Nephron (organoid): Measurements from ENCODE around the gene SESN3.

Experiments
- H3K27ac Mint-ChIP-seq, 3 experiments: 2 replicates each; pipeline ENCODE4 v1.8.0; 2020; ENCODE audit warnings: mixed read lengths in 3 of 3, mild to moderate bottlenecking in 2 of 3, moderate library complexity in 1 of 3
- H3K27me3 Mint-ChIP-seq: 2 replicates; pipeline ENCODE4 v1.8.0; 2021; ENCODE audit warnings: low read depth, mild to moderate bottlenecking, moderate library complexity, mixed read lengths
- H3K36me3 Mint-ChIP-seq: 2 replicates; pipeline ENCODE4 v1.8.0; 2020; ENCODE audit warnings: low read depth, mixed read lengths
- H3K4me1 Mint-ChIP-seq: 2 replicates; pipeline ENCODE4 v1.8.0; 2020; ENCODE audit warnings: mixed read lengths
- H3K4me3 Mint-ChIP-seq, 3 experiments: 2 replicates each; pipeline ENCODE4 v1.8.0; 2020; ENCODE audit warnings: mild to moderate bottlenecking in 3 of 3, mixed read lengths in 3 of 3, moderate library complexity in 2 of 3
- H3K9me3 Mint-ChIP-seq: 2 replicates; pipeline ENCODE4 v1.8.0; 2020; ENCODE audit warnings: mixed read lengths
- TF ChIP-seq, protein P1 (sequence below), 3 experiments: fragments of 200-600 bp; sonication (generic); IDR thresholded peaks; one replicate each; pipeline ENCODE4 v1.5.0; 2021; ENCODE audit warnings: antibody characterized with exemption in 3 of 3; ENCODE audit not compliant: unreplicated experiment in 3 of 3

Gene SESN3

DNA sequence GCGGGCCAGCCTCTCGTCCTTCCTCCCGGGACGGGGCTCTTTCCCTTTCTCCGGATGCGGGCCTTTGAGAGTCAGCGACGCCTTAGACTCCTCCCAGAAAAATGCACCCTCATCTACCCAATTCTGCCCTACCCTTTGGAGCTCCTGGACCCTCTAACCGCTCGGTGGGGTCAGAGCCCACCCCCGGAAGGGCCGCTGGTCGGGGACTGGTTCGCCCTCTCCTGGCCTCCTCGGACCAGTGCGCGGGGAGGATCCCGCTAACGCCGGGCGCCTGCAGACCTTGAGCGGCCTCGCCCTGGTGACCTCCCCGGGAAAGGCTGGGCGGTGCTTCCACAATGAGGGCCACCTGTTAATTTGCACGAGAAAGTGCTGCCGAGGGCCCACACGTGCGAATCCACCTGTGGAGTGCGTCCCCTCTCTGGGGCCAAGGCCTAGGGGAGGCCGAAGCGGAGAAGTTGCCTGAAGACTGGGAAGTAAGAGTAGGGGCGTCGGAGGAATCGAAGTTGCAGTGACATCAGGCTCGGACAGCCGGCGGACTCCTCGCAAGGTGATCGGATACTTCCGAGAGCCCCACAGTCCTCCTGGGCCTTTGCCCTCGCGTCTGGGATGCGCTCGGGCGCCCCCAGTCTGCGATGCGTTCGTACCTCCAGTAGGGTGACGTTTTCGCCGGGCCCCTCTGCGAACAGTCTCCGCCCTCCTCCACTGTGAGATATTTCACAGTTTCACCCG is 79.9 kb downstream of the SESN3 start:
- peaks cover 3% of the 10 kb centered on the region for H3K27me3 Mint-ChIP-seq
- H3K4me3 Mint-ChIP-seq, result peak overlapping the region; percentile 86 to 88 (median 87)
- no peaks in the 10 kb centered on the region for H3K36me3 Mint-ChIP-seq
- TF ChIP-seq, protein P1, sequence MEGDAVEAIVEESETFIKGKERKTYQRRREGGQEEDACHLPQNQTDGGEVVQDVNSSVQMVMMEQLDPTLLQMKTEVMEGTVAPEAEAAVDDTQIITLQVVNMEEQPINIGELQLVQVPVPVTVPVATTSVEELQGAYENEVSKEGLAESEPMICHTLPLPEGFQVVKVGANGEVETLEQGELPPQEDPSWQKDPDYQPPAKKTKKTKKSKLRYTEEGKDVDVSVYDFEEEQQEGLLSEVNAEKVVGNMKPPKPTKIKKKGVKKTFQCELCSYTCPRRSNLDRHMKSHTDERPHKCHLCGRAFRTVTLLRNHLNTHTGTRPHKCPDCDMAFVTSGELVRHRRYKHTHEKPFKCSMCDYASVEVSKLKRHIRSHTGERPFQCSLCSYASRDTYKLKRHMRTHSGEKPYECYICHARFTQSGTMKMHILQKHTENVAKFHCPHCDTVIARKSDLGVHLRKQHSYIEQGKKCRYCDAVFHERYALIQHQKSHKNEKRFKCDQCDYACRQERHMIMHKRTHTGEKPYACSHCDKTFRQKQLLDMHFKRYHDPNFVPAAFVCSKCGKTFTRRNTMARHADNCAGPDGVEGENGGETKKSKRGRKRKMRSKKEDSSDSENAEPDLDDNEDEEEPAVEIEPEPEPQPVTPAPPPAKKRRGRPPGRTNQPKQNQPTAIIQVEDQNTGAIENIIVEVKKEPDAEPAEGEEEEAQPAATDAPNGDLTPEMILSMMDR (IDR thresholded peaks at IDR 0.05; ENCODE audit: unreplicated experiment in 3 of 3), result peak; percentile 73 to 75 (median 75)
- peak overlapping the region; percentile 89 to 95 (median 90) for H3K27ac Mint-ChIP-seq
- H3K4me1 Mint-ChIP-seq, result peaks cover 70% of the 10 kb centered on the region
- no peaks in the 10 kb centered on the region for H3K9me3 Mint-ChIP-seq

DNA sequence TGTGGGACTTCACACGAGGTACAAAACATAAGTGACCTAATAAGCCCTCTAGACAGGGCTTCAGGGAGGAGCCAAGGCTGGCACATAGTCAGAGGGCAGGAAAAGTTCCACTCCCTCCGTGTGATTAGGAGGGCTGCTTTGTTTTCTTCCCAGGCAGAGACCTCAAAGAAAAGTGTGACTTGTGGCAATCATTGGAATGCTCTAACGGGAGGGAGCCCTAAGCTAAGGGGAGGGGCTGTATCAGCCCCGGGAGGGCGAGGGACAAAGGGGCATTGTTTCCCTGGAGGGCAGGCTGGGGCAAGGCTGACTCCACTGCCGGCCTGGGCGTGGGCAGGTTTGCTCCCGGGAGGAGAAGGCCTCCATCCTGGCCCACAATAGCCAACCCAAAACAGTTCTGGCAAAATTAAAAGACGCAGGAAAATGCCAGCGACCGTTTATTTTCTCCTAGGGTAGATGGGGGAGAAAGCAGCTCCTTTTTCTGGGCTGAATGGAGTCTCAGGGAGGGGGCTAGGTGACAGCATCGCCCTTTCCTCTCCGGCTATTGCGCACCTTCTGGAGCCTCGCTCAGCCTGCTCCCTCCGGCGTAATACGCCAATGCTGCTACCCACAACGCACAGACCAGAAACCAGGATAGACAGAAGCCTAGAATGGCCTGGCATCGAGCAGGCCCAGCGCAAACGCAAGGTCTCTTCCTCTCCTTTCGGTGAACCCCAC is 81.2 kb downstream of the SESN3 start:
- TF ChIP-seq, protein P1 (IDR thresholded peaks at IDR 0.05; ENCODE audit: unreplicated experiment in 3 of 3), result no peak
- H3K27me3 Mint-ChIP-seq, result peaks cover 3% of the 10 kb centered on the region
- peaks cover 72% of the 10 kb centered on the region for H3K4me1 Mint-ChIP-seq
- H3K36me3 Mint-ChIP-seq, result no peaks in the 10 kb centered on the region
- no peaks in the 10 kb centered on the region for H3K9me3 Mint-ChIP-seq
- H3K27ac Mint-ChIP-seq, result peak overlapping the region; percentile 89 to 95 (median 90)
- H3K4me3 Mint-ChIP-seq, result peak overlapping the region; percentile 86 to 88 (median 87)

DNA sequence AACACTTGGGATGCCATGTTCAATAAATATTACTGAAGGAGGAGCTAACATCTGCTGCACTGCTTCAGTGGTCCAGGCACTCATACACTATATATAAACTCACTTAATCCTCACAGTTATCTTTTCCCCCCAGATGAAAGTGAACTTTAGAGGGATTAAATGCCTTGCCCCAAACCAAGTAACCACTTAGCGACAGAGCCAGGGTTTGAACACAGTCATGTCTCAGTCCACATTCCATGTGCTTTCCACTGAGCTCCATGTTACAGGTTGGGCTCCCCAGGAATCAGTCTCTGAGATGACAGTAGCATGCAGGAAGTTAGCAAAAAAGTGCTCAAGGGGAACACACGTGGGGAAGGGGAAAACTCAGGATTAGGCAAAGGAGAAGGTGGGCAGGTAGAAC is 82.1 kb downstream of the SESN3 start:
- Mint-ChIP-seq H3K27ac (peak overlapping the region; percentile 12 to 90 (median 50)), H3K4me3 (peak overlapping the region; percentile 26 to 86 (median 31)), H3K9me3 (no peaks in the 10 kb centered on the region), H3K36me3 (no peaks in the 10 kb centered on the region), H3K4me1 (peaks cover 73% of the 10 kb centered on the region), H3K27me3 (peaks cover 3% of the 10 kb centered on the region)
- TF ChIP-seq, protein P1 (IDR thresholded peaks at IDR 0.05; ENCODE audit: unreplicated experiment in 3 of 3), result no peak

DNA sequence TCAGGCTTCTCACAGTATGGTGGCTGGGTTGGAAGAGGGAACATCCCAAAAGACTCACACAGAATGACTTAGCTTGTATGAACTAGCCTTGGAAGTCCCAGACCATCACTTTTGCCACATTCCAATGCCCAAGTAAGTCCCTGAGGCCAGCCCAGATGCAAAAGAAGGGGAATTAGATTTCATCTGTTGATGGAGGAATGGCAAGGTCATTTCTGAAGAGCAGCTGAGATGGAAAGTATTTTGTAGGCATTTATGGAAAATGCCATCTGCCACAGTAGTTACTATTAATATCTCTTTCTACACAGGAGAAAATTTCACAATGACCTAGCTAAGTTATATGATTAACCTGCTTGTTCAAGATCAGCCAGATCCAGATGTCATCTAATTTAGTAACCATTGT is 82.6 kb downstream of the SESN3 start:
- H3K36me3 Mint-ChIP-seq, result no peaks in the 10 kb centered on the region
- TF ChIP-seq, protein P1 (IDR thresholded peaks at IDR 0.05; ENCODE audit: unreplicated experiment in 3 of 3), result no peak
- peak overlapping the region in 1 of 3 experiments; percentile 60 for H3K4me3 Mint-ChIP-seq

DNA sequence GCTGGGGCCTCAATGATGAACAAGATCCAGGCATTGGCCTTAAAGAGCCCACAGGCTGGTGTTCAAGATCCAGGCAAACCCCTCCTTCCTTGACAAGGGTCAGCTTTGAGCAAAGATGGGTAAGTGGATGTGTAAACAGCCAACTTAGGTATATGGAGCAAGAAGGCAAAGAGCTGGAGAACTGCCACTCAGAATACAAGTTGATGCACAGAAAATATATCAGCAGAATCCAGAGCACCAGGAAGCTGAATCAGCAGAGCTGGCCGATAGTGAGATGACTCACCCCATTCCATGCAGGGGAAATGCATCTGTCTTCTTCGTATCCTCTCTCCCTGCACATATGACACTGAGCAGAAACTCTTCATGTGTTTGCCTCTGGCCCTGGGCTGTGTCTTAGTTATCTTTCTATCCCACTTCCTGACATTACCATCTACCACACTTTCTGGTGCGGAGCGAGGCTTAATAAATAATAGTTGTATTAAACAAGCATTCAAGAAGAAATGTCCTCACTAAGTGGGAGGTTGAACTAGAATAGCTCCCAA is 83.6 kb downstream of the SESN3 start:
- Mint-ChIP-seq H3K36me3 (no peaks in the 10 kb centered on the region), H3K27ac (peak overlapping the region in 2 of 3 experiments; percentile 78 to 84), H3K4me3 (peak overlapping the region in 2 of 3 experiments; percentile 15 to 41), H3K9me3 (no peaks in the 10 kb centered on the region), H3K27me3 (peaks cover 3% of the 10 kb centered on the region), H3K4me1 (peaks cover 59% of the 10 kb centered on the region)
- TF ChIP-seq, protein P1 (IDR thresholded peaks at IDR 0.05; ENCODE audit: unreplicated experiment in 3 of 3), result no peak

More for the DNA sequence above, 82.6 kb downstream of the SESN3 start:
- no peaks in the 10 kb centered on the region for H3K9me3 Mint-ChIP-seq
- H3K4me1 Mint-ChIP-seq, result peaks cover 67% of the 10 kb centered on the region
- H3K27me3 Mint-ChIP-seq, result peaks cover 3% of the 10 kb centered on the region
- H3K27ac Mint-ChIP-seq, result peak overlapping the region in 2 of 3 experiments; percentile 54 to 84
